ENCODE results near the gene PHLPP1. TPM values are rescaled to one million over a fixed set of nuclear protein-coding genes. Genes with fewer than 3 reads are reported as not detected.

Gene PHLPP1
- total RNA-seq, 4 donors from 2014 or later: 15.7 to 21.8 (median 20.5) TPM

GRCh38 chr18:62987859-62988258 lies 272.5 kb downstream of the PHLPP1 start:
- Histone ChIP-seq H3K27ac (no peak overlapping the region), H3K4me1 (no peaks in the 10 kb centered on the region), H3K4me3 (no peak overlapping the region), H3K27me3 (no peaks in the 10 kb centered on the region), H3K9me3 (no peaks in the 10 kb centered on the region), H3K36me3 (no peaks in the 10 kb centered on the region)
- TF ChIP-seq POLR2A (IDR thresholded peaks at IDR 0.05) (no peak), CTCF (IDR thresholded peaks at IDR 0.05) (no peak)
- DNase-seq: no peak

- Histone ChIP-seq H3K4me3 (no peak overlapping the region), H3K9me3 (no peaks in the 10 kb centered on the region), H3K4me1 (no peaks in the 10 kb centered on the region), H3K27ac (no peak overlapping the region), H3K27me3 (no peaks in the 10 kb centered on the region), H3K36me3 (no peaks in the 10 kb centered on the region)
- DNase-seq: no peak
- TF ChIP-seq CTCF (IDR thresholded peaks at IDR 0.05) (no peak), POLR2A (IDR thresholded peaks at IDR 0.05) (no peak)
These were observed 273.1 kb downstream of the PHLPP1 start for GRCh38 chr18:62988471-62988870.

- Histone ChIP-seq H3K4me1 (no peaks in the 10 kb centered on the region), H3K27ac (no peak overlapping the region), H3K4me3 (no peak overlapping the region), H3K27me3 (no peaks in the 10 kb centered on the region), H3K36me3 (no peaks in the 10 kb centered on the region), H3K9me3 (no peaks in the 10 kb centered on the region)
- no peak for DNase-seq
- TF ChIP-seq POLR2A (IDR thresholded peaks at IDR 0.05) (no peak), CTCF (IDR thresholded peaks at IDR 0.05) (no peak)
These were observed 273.9 kb downstream of the PHLPP1 start for GRCh38 chr18:62989195-62989594.

GRCh38 chr18:62990653-62991052 lies 275.3 kb downstream of the PHLPP1 start:
- no peak for DNase-seq
- H3K27me3 ChIP-seq: no peaks in the 10 kb centered on the region

GRCh38 chr18:62991389-62991788 lies 276.0 kb downstream of the PHLPP1 start:
- H3K36me3 ChIP-seq: no peaks in the 10 kb centered on the region
- no peak overlapping the region for H3K4me3 ChIP-seq
- no peak for TF ChIP-seq CTCF (IDR thresholded peaks at IDR 0.05)
- TF ChIP-seq POLR2A (IDR thresholded peaks at IDR 0.05): no peak
- no peaks in the 10 kb centered on the region for H3K4me1 ChIP-seq
- H3K9me3 ChIP-seq: no peaks in the 10 kb centered on the region
- H3K27me3 ChIP-seq: no peaks in the 10 kb centered on the region
- no peak overlapping the region for H3K27ac ChIP-seq
- DNase-seq: no peak

More at GRCh38 chr18:62990653-62991052, 275.3 kb downstream of the PHLPP1 start:
- Histone ChIP-seq H3K4me3 (no peak overlapping the region), H3K4me1 (no peaks in the 10 kb centered on the region), H3K36me3 (no peaks in the 10 kb centered on the region), H3K27ac (no peak overlapping the region), H3K9me3 (no peaks in the 10 kb centered on the region)
- no peak for TF ChIP-seq CTCF (IDR thresholded peaks at IDR 0.05)
- no peak for TF ChIP-seq POLR2A (IDR thresholded peaks at IDR 0.05)

- no peak for DNase-seq
- Histone ChIP-seq H3K27ac (no peak overlapping the region), H3K27me3 (no peaks in the 10 kb centered on the region), H3K9me3 (no peaks in the 10 kb centered on the region), H3K4me1 (no peaks in the 10 kb centered on the region), H3K36me3 (no peaks in the 10 kb centered on the region), H3K4me3 (no peak overlapping the region)
- no peak for TF ChIP-seq POLR2A (IDR thresholded peaks at IDR 0.05)
- TF ChIP-seq CTCF (IDR thresholded peaks at IDR 0.05): no peak
These were observed 276.6 kb downstream of the PHLPP1 start for GRCh38 chr18:62991959-62992358.

Measured in Peyer's patch (tissue), 4 donors.